Measurements from ENCODE around the gene ITGA2. TPM values are rescaled to one million over a fixed set of nuclear protein-coding genes. Genes with fewer than 3 reads are reported as not detected.

Gene ITGA2
- total RNA-seq, 4 donors from 2014 or later: 2.0 to 6.0 (median 3.1) TPM

DNA sequence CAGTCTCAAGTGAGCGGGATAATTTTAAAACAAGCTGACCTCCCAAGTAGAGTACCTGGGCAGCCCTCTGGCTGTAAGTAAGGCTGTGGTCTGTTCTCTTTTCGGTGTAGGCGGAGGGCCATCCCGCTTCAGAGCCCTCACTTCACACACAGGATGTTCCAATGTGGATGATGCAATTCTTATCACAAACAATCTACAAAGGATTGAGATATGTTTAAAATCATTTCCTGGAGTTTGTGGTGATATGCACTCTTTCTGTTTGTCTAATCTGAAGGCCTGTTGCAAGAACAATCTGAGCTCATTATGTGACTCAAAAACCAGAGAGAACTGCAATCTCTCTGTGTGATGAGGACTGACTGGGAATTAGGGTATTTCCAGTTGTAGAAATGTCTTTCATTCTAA is 42.5 kb downstream of the ITGA2 start:
- DNase-seq: no peak
- TF ChIP-seq POLR2A (IDR thresholded peaks at IDR 0.05): no peak
- TF ChIP-seq, protein P1, sequence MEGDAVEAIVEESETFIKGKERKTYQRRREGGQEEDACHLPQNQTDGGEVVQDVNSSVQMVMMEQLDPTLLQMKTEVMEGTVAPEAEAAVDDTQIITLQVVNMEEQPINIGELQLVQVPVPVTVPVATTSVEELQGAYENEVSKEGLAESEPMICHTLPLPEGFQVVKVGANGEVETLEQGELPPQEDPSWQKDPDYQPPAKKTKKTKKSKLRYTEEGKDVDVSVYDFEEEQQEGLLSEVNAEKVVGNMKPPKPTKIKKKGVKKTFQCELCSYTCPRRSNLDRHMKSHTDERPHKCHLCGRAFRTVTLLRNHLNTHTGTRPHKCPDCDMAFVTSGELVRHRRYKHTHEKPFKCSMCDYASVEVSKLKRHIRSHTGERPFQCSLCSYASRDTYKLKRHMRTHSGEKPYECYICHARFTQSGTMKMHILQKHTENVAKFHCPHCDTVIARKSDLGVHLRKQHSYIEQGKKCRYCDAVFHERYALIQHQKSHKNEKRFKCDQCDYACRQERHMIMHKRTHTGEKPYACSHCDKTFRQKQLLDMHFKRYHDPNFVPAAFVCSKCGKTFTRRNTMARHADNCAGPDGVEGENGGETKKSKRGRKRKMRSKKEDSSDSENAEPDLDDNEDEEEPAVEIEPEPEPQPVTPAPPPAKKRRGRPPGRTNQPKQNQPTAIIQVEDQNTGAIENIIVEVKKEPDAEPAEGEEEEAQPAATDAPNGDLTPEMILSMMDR (IDR thresholded peaks at IDR 0.05): no peak
- 50 to 71% methylated on average over 4 of the region's 4 CpGs for WGBS, 2 donors
- H3K27me3 ChIP-seq: no peaks in the 10 kb centered on the region
- H3K4me3 ChIP-seq (replicated peaks in 1 of 3): no peak overlapping the region
- H3K9me3 ChIP-seq: no peaks in the 10 kb centered on the region
- intact Hi-C loops (cut with DNase I): no loop called here
- no peaks in the 10 kb centered on the region for H3K36me3 ChIP-seq
- H3K4me1 ChIP-seq: peaks cover 7 to 8% of the 10 kb centered on the region in 2 donors
- peak overlapping the region in 2 of 3 donors; percentile 13 to 36 for H3K27ac ChIP-seq

DNA sequence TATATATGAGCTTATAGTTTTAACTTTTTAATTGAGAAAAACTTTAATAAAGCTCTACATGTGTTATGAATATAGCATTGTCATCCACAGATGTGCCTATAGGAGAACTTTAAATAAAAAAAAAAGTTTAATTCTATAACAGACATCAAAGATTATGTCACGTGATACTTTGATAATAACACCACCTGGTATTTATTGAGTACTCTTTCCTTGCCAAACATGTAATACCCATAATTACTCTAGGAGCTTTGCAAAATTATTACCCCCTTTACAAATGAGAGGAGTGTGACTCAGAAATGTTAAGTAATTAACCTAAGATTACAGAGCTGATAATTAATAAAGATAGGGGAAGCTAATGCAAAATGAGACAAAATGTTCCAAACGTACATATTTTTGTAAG is 43.0 kb downstream of the ITGA2 start:
- no peak for DNase-seq
- no peak overlapping the region for H3K27ac ChIP-seq
- H3K27me3 ChIP-seq: no peaks in the 10 kb centered on the region
- intact Hi-C loops (cut with DNase I): no loop called here
- no peaks in the 10 kb centered on the region for H3K9me3 ChIP-seq
- H3K4me3 ChIP-seq (replicated peaks in 1 of 3): no peak overlapping the region
- 44 to 88% methylated on average over 2 of the region's 2 CpGs for WGBS, 2 donors
- peaks cover 11 to 12% of the 10 kb centered on the region in 2 donors for H3K4me1 ChIP-seq
- no peak for TF ChIP-seq POLR2A (IDR thresholded peaks at IDR 0.05)
- TF ChIP-seq, protein P1 (IDR thresholded peaks at IDR 0.05): no peak
- H3K36me3 ChIP-seq: no peaks in the 10 kb centered on the region

DNA sequence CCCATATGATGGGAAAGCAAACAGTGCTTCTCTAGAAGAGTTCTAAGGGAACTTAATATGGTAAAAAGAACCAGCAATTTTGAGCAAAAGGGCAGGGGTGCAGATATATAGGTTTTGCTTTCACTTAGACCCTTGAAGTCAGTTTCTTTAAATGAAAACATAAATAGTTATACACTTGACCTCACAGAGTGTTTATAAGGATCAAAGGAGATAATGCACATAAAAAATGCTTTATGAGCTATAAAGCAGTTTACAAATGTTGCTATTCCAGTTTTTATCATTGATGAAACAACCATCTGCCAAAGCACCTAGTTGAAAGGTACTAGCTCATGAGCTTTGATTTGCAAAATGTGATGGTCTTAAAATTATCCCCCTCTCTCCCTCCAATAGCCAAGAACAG is 45.7 kb downstream of the ITGA2 start:
- no peak overlapping the region for H3K27ac ChIP-seq
- intact Hi-C loops (cut with DNase I): no loop called here

DNA sequence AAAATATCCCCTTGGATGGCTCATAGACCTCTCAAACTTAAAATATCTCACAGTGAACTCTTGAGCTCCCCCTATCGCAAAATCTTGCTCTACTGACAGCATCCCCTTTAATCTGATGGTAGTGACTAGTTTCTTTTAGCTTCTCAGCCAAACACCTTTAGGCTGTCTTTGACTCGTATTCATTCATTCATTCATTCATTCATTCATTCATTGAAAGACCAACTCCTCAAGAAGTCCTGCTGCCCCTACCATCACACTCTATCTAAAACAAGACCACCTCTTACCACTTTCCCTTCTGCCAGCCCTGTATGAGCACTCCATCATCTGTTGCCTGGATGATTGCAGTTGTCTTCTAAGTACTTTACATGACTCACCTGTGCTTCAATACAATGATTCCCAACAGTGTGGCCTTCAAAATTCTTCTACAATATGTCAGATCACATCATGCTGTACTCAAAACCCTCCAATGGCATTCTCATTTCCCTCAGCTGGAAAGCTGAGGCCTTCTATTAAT is 46.8 kb downstream of the ITGA2 start:
- intact Hi-C loops (cut with DNase I): no loop called here
- no peak for DNase-seq
- WGBS, 2 donors: 50 to 60% methylated on average over 2 of the region's 2 CpGs
- peaks cover 15 to 23% of the 10 kb centered on the region in 2 donors for H3K4me1 ChIP-seq
- H3K27me3 ChIP-seq: no peaks in the 10 kb centered on the region
- no peak for TF ChIP-seq POLR2A (IDR thresholded peaks at IDR 0.05)
- TF ChIP-seq, protein P1 (IDR thresholded peaks at IDR 0.05): peak in 2 of 6 experiments; percentile 7 to 41
- no peak overlapping the region for H3K27ac ChIP-seq
- no peaks in the 10 kb centered on the region for H3K9me3 ChIP-seq
- no peaks in the 10 kb centered on the region for H3K36me3 ChIP-seq
- H3K4me3 ChIP-seq (replicated peaks in 1 of 3): no peak overlapping the region

More for the DNA sequence above, 45.7 kb downstream of the ITGA2 start:
- no peaks in the 10 kb centered on the region for H3K9me3 ChIP-seq
- H3K27me3 ChIP-seq: no peaks in the 10 kb centered on the region
- peaks cover 16 to 23% of the 10 kb centered on the region in 2 donors for H3K4me1 ChIP-seq
- TF ChIP-seq, protein P1 (IDR thresholded peaks at IDR 0.05): no peak
- no peak for TF ChIP-seq POLR2A (IDR thresholded peaks at IDR 0.05)
- H3K4me3 ChIP-seq (replicated peaks in 1 of 3): no peak overlapping the region
- no peaks in the 10 kb centered on the region for H3K36me3 ChIP-seq
- no peak for DNase-seq

DNA sequence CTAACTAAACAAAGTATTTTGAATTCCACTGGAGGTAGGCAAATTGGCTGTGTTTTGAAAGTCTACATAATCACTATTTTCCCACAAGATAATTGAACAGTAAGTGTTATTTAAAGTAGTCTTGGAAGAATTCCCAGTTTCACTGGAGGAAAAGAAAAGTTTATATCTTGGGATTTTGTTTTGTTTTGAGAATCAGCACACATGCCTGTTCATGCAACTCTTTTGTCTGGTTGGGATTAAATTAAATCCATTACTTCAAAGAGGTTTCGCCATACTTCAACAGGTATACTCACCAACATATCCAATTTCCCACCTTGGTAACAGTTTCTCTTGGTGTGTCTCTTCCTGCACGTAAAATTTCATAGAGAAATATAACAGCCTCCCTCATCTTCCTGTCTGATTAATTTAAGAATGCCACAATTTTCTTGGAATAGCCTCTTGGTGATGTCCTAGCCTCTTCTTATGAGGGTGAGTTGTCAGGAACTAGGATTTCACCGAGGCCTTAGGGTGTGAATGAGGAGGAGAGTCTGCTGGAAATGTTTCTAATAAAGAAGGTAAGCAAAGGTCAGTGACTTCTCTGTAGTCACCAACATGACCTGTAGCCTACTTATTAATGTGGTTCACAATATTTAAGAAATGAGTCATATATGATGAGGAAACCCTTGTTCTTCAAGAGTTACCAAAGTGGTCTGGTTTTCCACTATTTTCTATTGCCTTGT is 48.1 kb downstream of the ITGA2 start:
- Histone ChIP-seq H3K36me3 (no peaks in the 10 kb centered on the region), H3K4me1 (peaks cover 9 to 16% of the 10 kb centered on the region in 2 donors), H3K9me3 (no peaks in the 10 kb centered on the region), H3K27ac (peak overlapping the region in 1 of 3 donors; percentile 8), H3K27me3 (no peaks in the 10 kb centered on the region), H3K4me3 (replicated peaks in 1 of 3) (no peak overlapping the region)
- DNase-seq: no peak
- intact Hi-C loops (cut with DNase I): no loop called here
- 59 to 85% methylated on average over 3 of the region's 3 CpGs for WGBS, 2 donors
- TF ChIP-seq POLR2A (IDR thresholded peaks at IDR 0.05): no peak
- TF ChIP-seq, protein P1 (IDR thresholded peaks at IDR 0.05): no peak

Data from thyroid gland (tissue), 4 donors.